Measurements from ENCODE around the gene PPP4R1. TPM values are rescaled to one million over a fixed set of nuclear protein-coding genes. Genes with fewer than 3 reads are reported as not detected.

PPP4R1 gene
- total and polyA plus RNA-seq, 8 donors = 13.7 to 55.1 (median 34.8) TPM

DNA sequence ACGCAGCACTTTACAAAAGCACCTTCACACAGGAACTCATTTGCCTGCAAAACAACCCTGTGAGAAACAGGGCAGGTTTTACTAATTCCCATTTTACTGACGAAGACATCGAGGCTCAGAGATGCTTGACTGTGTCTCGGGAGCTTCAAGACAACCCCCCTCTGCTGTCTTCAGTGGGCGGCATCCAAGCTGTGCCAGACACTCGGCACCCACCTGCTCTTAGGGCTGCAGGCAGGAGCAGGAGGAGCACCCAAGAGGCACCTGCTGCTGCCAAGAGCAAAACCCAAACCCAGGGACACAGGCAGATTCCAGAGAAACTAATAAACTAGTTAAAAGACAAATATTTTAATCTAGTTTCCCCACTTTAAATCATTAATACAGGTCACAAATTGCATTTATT, 67.9 kb downstream of the PPP4R1 start:
- Histone ChIP-seq H3K4me1 (no peaks in the 10 kb centered on the region), H3K27ac (no peak overlapping the region), H3K27me3 (no peaks in the 10 kb centered on the region), H3K4me3 (no peak overlapping the region), H3K9me3 (no peaks in the 10 kb centered on the region), H3K36me3 (peaks cover 8 to 49% (median 17%) of the 10 kb centered on the region in 3 donors)
- TF ChIP-seq, protein P1, sequence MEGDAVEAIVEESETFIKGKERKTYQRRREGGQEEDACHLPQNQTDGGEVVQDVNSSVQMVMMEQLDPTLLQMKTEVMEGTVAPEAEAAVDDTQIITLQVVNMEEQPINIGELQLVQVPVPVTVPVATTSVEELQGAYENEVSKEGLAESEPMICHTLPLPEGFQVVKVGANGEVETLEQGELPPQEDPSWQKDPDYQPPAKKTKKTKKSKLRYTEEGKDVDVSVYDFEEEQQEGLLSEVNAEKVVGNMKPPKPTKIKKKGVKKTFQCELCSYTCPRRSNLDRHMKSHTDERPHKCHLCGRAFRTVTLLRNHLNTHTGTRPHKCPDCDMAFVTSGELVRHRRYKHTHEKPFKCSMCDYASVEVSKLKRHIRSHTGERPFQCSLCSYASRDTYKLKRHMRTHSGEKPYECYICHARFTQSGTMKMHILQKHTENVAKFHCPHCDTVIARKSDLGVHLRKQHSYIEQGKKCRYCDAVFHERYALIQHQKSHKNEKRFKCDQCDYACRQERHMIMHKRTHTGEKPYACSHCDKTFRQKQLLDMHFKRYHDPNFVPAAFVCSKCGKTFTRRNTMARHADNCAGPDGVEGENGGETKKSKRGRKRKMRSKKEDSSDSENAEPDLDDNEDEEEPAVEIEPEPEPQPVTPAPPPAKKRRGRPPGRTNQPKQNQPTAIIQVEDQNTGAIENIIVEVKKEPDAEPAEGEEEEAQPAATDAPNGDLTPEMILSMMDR (IDR thresholded peaks at IDR 0.05) = no peak
- intact Hi-C loops (cut with DNase I) = no loop called here
- no peak for FAIRE-seq
- ATAC-seq = no peak
- DNase-seq = no peak
- WGBS, 2 donors = 91 to 92% methylated on average over 6 of the region's 6 CpGs

DNA sequence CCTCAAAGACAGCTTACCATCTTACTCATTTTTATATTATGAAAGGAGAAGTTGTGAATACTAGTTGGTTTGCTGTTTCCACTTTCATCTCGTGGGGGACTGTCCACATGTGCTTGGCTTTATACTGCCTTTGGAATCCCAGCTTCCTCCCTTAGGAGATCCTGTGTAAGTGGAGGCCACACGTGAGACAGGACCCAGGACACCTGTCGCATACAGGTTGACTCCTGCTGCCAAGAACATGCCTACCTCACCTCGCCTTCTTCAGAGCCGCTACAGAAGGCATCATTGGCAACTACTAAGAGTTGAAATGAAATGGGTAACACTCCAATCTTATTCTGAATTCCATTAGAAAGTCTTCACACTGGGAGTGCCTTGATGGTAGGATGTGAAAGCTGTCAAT, 69.3 kb downstream of the PPP4R1 start:
- Histone ChIP-seq H3K27ac (no peak overlapping the region), H3K9me3 (no peaks in the 10 kb centered on the region), H3K27me3 (no peaks in the 10 kb centered on the region), H3K4me1 (no peaks in the 10 kb centered on the region), H3K4me3 (no peak overlapping the region), H3K36me3 (peaks cover 8 to 39% (median 16%) of the 10 kb centered on the region in 3 donors)
- TF ChIP-seq, protein P1 (IDR thresholded peaks at IDR 0.05) = no peak
- ATAC-seq (no peak), DNase-seq (no peak), FAIRE-seq (no peak)
- WGBS, 2 donors = 83 to 86% methylated on average over 5 of the region's 5 CpGs
- intact Hi-C loops (cut with DNase I) = no loop called here

DNA sequence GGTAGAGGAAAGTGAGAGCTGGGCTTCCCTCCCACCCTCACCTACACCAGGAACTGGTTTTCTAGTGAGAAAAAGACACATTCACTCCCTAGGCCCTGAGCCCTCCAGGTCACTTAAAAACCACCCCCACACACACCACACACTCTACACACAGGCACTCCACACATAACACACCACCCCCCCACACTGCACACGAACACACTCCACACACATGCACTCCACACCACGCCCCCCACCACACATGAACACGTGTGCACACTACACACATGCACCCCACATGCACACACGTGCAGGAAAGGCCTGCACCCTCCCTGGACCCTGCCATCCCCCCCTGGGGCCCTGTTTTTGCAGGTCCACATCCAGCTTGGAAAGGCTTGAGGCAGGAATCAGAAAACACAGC, 71.4 kb downstream of the PPP4R1 start:
- intact Hi-C loops (cut with DNase I) = no loop called here
- H3K36me3 ChIP-seq = peaks cover 0 to 21% (median 5%) of the 10 kb centered on the region in 3 donors

DNA sequence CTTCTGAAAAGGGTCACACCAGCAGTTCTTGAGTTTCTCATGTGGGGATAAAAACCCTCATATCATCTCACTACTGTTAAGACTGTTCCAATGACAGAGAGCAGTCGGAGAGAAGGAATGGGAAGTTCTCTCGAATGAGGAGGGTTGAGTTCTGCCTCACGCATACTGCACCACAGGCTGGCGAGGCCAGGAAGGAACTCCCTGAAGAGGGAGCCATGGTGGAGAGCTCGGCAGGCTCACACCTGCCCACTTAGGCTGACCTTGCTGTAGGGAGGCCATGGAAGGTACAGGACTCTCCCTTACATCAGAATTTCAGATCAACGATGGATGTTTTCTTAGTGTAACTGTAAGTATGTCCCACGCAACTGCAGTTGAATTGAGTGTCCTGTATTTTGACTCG, 74.4 kb downstream of the PPP4R1 start:
- no peaks in the 10 kb centered on the region for H3K9me3 ChIP-seq
- H3K27ac ChIP-seq = no peak overlapping the region
- no peak for FAIRE-seq
- no peak for ATAC-seq
- H3K27me3 ChIP-seq = no peaks in the 10 kb centered on the region
- H3K4me3 ChIP-seq = no peak overlapping the region
- TF ChIP-seq, protein P1 (IDR thresholded peaks at IDR 0.05) = no peak
- H3K36me3 ChIP-seq = peaks cover 0 to 13% (median 6%) of the 10 kb centered on the region in 3 donors
- WGBS, 2 donors = 83 to 87% methylated on average over 8 of the region's 8 CpGs
- intact Hi-C loops (cut with DNase I) = no loop called here
- no peak for DNase-seq
- H3K4me1 ChIP-seq = no peaks in the 10 kb centered on the region

More for the DNA sequence above, 71.4 kb downstream of the PPP4R1 start:
- H3K27me3 ChIP-seq = no peaks in the 10 kb centered on the region
- FAIRE-seq (no peak), DNase-seq (no peak), ATAC-seq (no peak)
- TF ChIP-seq, protein P1 (IDR thresholded peaks at IDR 0.05) = no peak
- no peak overlapping the region for H3K27ac ChIP-seq
- 80 to 89% methylated on average over 4 of the region's 4 CpGs for whole genome bisulfite sequencing, 2 donors
- H3K4me3 ChIP-seq = no peak overlapping the region
- no peaks in the 10 kb centered on the region for H3K9me3 ChIP-seq
- no peaks in the 10 kb centered on the region for H3K4me1 ChIP-seq

DNA sequence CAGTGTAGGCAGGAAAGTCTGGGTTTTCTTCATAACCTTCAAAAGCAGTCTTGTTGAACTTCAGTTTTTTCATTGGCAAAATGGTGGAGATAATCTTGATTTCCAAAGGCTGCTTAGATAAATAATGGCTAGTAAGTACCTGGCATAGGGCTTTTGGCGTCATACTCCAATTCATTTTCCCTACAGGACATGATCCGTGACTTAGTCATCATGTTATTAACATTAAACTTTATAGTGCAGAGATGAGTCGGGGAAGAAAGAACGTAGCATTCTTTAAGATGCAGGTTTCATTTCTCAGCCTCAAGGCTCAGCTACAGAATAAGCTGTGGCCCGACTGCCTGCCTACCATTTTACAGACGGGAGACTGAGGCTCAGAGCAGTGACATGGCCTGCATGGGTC, 75.1 kb downstream of the PPP4R1 start:
- WGBS, 2 donors = 95% methylated on average over 6 of the region's 6 CpGs
- Histone ChIP-seq H3K9me3 (no peaks in the 10 kb centered on the region), H3K4me3 (no peak overlapping the region), H3K27ac (no peak overlapping the region), H3K36me3 (peaks cover 0 to 19% (median 6%) of the 10 kb centered on the region in 3 donors), H3K27me3 (no peaks in the 10 kb centered on the region), H3K4me1 (no peaks in the 10 kb centered on the region)
- FAIRE-seq (no peak), ATAC-seq (no peak), DNase-seq (no peak)
- TF ChIP-seq, protein P1 (IDR thresholded peaks at IDR 0.05) = no peak
- intact Hi-C loops (cut with DNase I) = no loop called here

All from pancreas (tissue), 10 donors.